WTC11 (cell line): ENCODE results near the gene LRRN4.

ENCODE experiments used
- RELA ChIP-seq: sonication (generic); formaldehyde crosslinking; IDR thresholded peaks from 2 replicates; pipeline ENCODE4 v1.8.1; 2022; ENCODE audit warnings: missing genetic modification reagents, mild to moderate bottlenecking, borderline replicate concordance
- SP1 ChIP-seq: sonication (generic); formaldehyde crosslinking; conservative IDR thresholded peaks from 2 replicates; pipeline ENCODE4 v1.8.1; 2022; ENCODE audit warnings: missing genetic modification reagents
- TP53 ChIP-seq: sonication (generic); formaldehyde crosslinking; IDR thresholded peaks from 2 replicates; pipeline ENCODE4 v1.8.1; 2023; ENCODE audit warnings: mild to moderate bottlenecking, missing genetic modification reagents
- USF1 ChIP-seq: sonication (generic); formaldehyde crosslinking; IDR thresholded peaks from 2 replicates; pipeline ENCODE4 v1.8.0; 2022; ENCODE audit warnings: mild to moderate bottlenecking, missing genetic modification reagents
- TF ChIP-seq, protein P1 (sequence below): fragments of 200-600 bp; IDR thresholded peaks from 2 replicates; pipeline ENCODE4 v1.8.0; 2022; ENCODE audit warnings: antibody characterized with exemption
- TF ChIP-seq, protein P2 (sequence below): sonication (generic); formaldehyde crosslinking; IDR thresholded peaks from 2 replicates; pipeline ENCODE4 v1.8.1; 2023; ENCODE audit warnings: mild to moderate bottlenecking, moderate library complexity, missing genetic modification reagents

GRCh38 chr20:6053776-6054688 is at the start of gene LRRN4:
- TF ChIP-seq SP1 (no peak), USF1 (CRISPR knock-in tag) (no peak), TP53 (CRISPR knock-in tag) (no peak), RELA (no peak)
- TF ChIP-seq, protein P1, sequence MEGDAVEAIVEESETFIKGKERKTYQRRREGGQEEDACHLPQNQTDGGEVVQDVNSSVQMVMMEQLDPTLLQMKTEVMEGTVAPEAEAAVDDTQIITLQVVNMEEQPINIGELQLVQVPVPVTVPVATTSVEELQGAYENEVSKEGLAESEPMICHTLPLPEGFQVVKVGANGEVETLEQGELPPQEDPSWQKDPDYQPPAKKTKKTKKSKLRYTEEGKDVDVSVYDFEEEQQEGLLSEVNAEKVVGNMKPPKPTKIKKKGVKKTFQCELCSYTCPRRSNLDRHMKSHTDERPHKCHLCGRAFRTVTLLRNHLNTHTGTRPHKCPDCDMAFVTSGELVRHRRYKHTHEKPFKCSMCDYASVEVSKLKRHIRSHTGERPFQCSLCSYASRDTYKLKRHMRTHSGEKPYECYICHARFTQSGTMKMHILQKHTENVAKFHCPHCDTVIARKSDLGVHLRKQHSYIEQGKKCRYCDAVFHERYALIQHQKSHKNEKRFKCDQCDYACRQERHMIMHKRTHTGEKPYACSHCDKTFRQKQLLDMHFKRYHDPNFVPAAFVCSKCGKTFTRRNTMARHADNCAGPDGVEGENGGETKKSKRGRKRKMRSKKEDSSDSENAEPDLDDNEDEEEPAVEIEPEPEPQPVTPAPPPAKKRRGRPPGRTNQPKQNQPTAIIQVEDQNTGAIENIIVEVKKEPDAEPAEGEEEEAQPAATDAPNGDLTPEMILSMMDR: no peak
- TF ChIP-seq, protein P2, sequence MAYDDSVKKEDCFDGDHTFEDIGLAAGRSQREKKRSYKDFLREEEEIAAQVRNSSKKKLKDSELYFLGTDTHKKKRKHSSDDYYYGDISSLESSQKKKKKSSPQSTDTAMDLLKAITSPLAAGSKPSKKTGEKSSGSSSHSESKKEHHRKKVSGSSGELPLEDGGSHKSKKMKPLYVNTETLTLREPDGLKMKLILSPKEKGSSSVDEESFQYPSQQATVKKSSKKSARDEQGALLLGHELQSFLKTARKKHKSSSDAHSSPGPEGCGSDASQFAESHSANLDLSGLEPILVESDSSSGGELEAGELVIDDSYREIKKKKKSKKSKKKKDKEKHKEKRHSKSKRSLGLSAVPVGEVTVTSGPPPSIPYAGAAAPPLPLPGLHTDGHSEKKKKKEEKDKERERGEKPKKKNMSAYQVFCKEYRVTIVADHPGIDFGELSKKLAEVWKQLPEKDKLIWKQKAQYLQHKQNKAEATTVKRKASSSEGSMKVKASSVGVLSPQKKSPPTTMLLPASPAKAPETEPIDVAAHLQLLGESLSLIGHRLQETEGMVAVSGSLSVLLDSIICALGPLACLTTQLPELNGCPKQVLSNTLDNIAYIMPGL (CRISPR knock-in tag): no peak
